HepG2 (cell line): ENCODE measurements around the gene MFRP. TPM values are rescaled to one million over a fixed set of nuclear protein-coding genes. Genes with fewer than 3 reads are reported as not detected.
A peak's percentile ranks its signal among the peaks of the same experiment; 100 is the strongest.

Source experiments
- ATAC-seq: fragments of 200-7000 bp; cut with Tn5 transposase; 3 replicates; pipeline ENCODE4 v1.9.1; 2020; ENCODE audit warnings: mild to moderate bottlenecking, moderate library complexity
- BruUV-seq: library from RNA; stranded (reverse); fragments of 400-500 nt; replicated peaks from 2 replicates; lab custom pipeline; 2021; lab: Mats Ljungman, UMichigan
- CTCF ChIA-PET: fragments of 300-600 bp; formaldehyde crosslinking; extraction: SDS; loops from one replicate; lab custom pipeline; 2021; ENCODE audit warnings: low total read pairs, inconsistent platforms, low intra/inter-chr PET ratio; lab: Yijun Ruan, JAX
- POLR2A ChIA-PET: fragments of 350-600 bp; sonication (Branson Sonifier 250); formaldehyde crosslinking; loops from one replicate; lab custom pipeline; 2020; ENCODE audit warnings: antibody characterized with exemption, inconsistent platforms; lab: Yijun Ruan, JAX
- DNase-seq: peaks from one replicate; pipeline ENCODE4 v3.0.0-alpha.2; 2015; ENCODE audit warnings: low spot score
- FAIRE-seq: peaks from 3 replicates; lab custom pipeline; 2011; peaks lifted over from hg19 to GRCh38; lab: Jason Lieb, UNC
- H2AFZ ChIP-seq: one replicate; pipeline ENCODE4 v1.6.1; 2011; ENCODE audit warnings: low read length, inconsistent platforms
- H3K27ac ChIP-seq: fragments of 300-600 bp; 3 replicates; pipeline ENCODE4 v1.8.0; 2011; ENCODE audit warnings: mixed run types, mild to moderate bottlenecking, mixed read lengths, low read length, inconsistent platforms; ENCODE audit not compliant: insufficient read depth; ENCODE audit errors: extremely low read length
- H3K27me3 ChIP-seq, 2 experiments: fragments of 200-600 bp in 1 of 2; 2 replicates in 1 of 2; 3 replicates in 1 of 2; pipeline versions ENCODE4 v1.6.0 to v1.8.0; 2011; ENCODE audit warnings: low read length in 2 of 2, mild to moderate bottlenecking in 2 of 2, moderate library complexity in 2 of 2, inconsistent platforms in 1 of 2; ENCODE audit not compliant: insufficient read depth in 2 of 2, control insufficient read depth in 1 of 2
- H3K36me3 ChIP-seq, 2 experiments: fragments of 200-600 bp in 1 of 2; replicated peaks in 1 of 2; 2 replicates in 1 of 2; 3 replicates in 1 of 2; pipeline versions ENCODE4 v1.5.1 to v1.8.0; 2011; ENCODE audit warnings: low read length in 2 of 2, inconsistent platforms in 1 of 2; ENCODE audit not compliant: insufficient read depth in 2 of 2, control insufficient read depth in 1 of 2
- H3K4me1 ChIP-seq: 2 replicates; pipeline ENCODE4 v1.5.1; 2012; ENCODE audit warnings: low read length, inconsistent platforms; ENCODE audit not compliant: insufficient read depth
- H3K4me2 ChIP-seq: 2 replicates; pipeline ENCODE4 v1.6.0; 2011; ENCODE audit warnings: low read depth, low read length, inconsistent platforms
- H3K4me3 ChIP-seq, 3 experiments: fragments of 200-600 bp in 1 of 3; sonication (generic), shearing (Covaris generic) in 1 of 3; replicated peaks in 1 of 3; 2 replicates each; pipeline ENCODE4 v1.5.1; 2011 to 2016; ENCODE audit warnings: low read length in 3 of 3, inconsistent platforms in 2 of 3, low read depth in 2 of 3, mild to moderate bottlenecking in 2 of 3, control low read depth in 1 of 3, mixed read lengths in 1 of 3; ENCODE audit not compliant: insufficient read depth in 1 of 3
- H3K79me2 ChIP-seq: one replicate; pipeline ENCODE4 v1.6.1; 2011; ENCODE audit warnings: low read length, inconsistent platforms; ENCODE audit not compliant: insufficient read depth
- H3K9ac ChIP-seq: 2 replicates; pipeline ENCODE4 v1.6.0; 2011; ENCODE audit warnings: mild to moderate bottlenecking, low read depth, low read length, inconsistent platforms; ENCODE audit not compliant: insufficient read depth
- H3K9me3 ChIP-seq: 2 replicates; pipeline ENCODE4 v1.5.1; 2012; ENCODE audit warnings: mild to moderate bottlenecking, low read length
- H4K20me1 ChIP-seq: 2 replicates; pipeline ENCODE4 v1.6.0; 2011; ENCODE audit warnings: inconsistent platforms, mild to moderate bottlenecking, low read length, moderate library complexity; ENCODE audit not compliant: insufficient read depth
- MED8 ChIP-seq: sonication (generic); formaldehyde crosslinking; IDR thresholded peaks from 2 replicates; pipeline ENCODE4 v1.8.1; 2023; ENCODE audit warnings: mild to moderate bottlenecking, missing genetic modification reagents; ENCODE audit not compliant: insufficient replicate concordance
- ZBTB46 ChIP-seq: sonication (generic); formaldehyde crosslinking; IDR thresholded peaks from 2 replicates; pipeline ENCODE4 v1.4.0; 2020; ENCODE audit warnings: mild to moderate bottlenecking, missing genetic modification reagents, borderline replicate concordance
- ZNF235 ChIP-seq: sonication (generic); formaldehyde crosslinking; IDR thresholded peaks from 2 replicates; pipeline ENCODE4 v1.8.1; 2023; ENCODE audit warnings: mild to moderate bottlenecking, missing genetic modification reagents, borderline replicate concordance
- ZNF326 ChIP-seq: sonication (generic); formaldehyde crosslinking; IDR thresholded peaks from 2 replicates; pipeline ENCODE4 v1.4.0; 2020; ENCODE audit warnings: missing genetic modification reagents, borderline replicate concordance
- ZNF367 ChIP-seq: sonication (generic); formaldehyde crosslinking; IDR thresholded peaks from 2 replicates; pipeline ENCODE4 v1.4.0; 2020; ENCODE audit warnings: missing genetic modification reagents, borderline replicate concordance
- ZNF577 ChIP-seq: sonication (generic); formaldehyde crosslinking; IDR thresholded peaks from 2 replicates; pipeline ENCODE4 v1.4.0; 2020; ENCODE audit warnings: mild to moderate bottlenecking, low read depth, missing genetic modification reagents, borderline replicate concordance
- WGBS: methylation state at CpG from one replicate; pipeline ENCODE4 v1.1.6; 2017; ENCODE audit warnings: low lambda C conversion rate; 5-methylcytosine and 5-hydroxymethylcytosine counted together
- in situ Hi-C: cut with HindIII; loops from 2 replicates; pipeline ENCODE4 v1.10.0; 2017; ENCODE audit warnings: low pct_unique_long_range_greater_than_20kb; ENCODE audit not compliant: extremely low pct_ligation_motif_present
- intact Hi-C: fragments of 100-400 bp; cut with micrococcal nuclease; formaldehyde crosslinking; loops from one replicate; pipeline ENCODE4 v1.10.0; 2022; ENCODE audit not compliant: unreplicated experiment
- polyA plus RNA-seq, 8 experiments: library from polyadenylated mRNA; depleted of rRNA in 3 of 8; stranded (reverse) in 7 of 8; unstranded in 1 of 8; fragments of >200 nt; fragmentation: Illumina TruSeq in 4 of 8; extraction: Trizol in 4 of 8; gene quantifications; 2 replicates each; pipeline versions ENCODE4 v1.2.1 to v1.2.3, GENCODE V29; 2011 to 2016; ENCODE audit warnings: low read depth in 4 of 8, missing spikeins in 1 of 8, mixed read lengths in 1 of 8; ENCODE audit not compliant: insufficient read depth in 1 of 8
- total RNA-seq, 5 experiments: library from RNA; depleted of rRNA; stranded (reverse); fragments of >200 nt; fragmentation: Illumina TruSeq; extraction: Trizol; gene quantifications; 2 replicates each; pipeline ENCODE4 v1.2.3, GENCODE V29; 2016; ENCODE audit warnings: low read depth in 1 of 5
- TF ChIP-seq, protein P1 (sequence below): IDR thresholded peaks from 2 replicates; pipeline ENCODE4 v1.6.1; 2016; ENCODE audit warnings: missing compliant biosample characterization, missing genetic modification reagents, borderline replicate concordance
- TF ChIP-seq, protein P2 (sequence below): sonication (generic); formaldehyde crosslinking; IDR thresholded peaks from 2 replicates; pipeline ENCODE4 v1.4.0; 2020; ENCODE audit warnings: missing genetic modification reagents, borderline replicate concordance
- TF ChIP-seq, protein P3 (sequence below): sonication (generic); formaldehyde crosslinking; IDR thresholded peaks from 2 replicates; pipeline ENCODE4 v1.5.1; 2020; ENCODE audit warnings: missing genetic modification reagents, mild to moderate bottlenecking, borderline replicate concordance

The MFRP gene
- total and polyA plus RNA-seq, 2 of the 13 experiments (the other 11 are each of a cell fraction or from before 2014, with no cell fraction given): not detected

GRCh38 chr11:119322921-119323531 is 23.5 kb downstream of the MFRP start (continued):
- TF ChIP-seq ZNF577 (CRISPR knock-in tag) (no peak), MED8 (no peak), ZNF367 (CRISPR knock-in tag) (no peak), ZNF326 (CRISPR knock-in tag) (no peak), ZNF235 (CRISPR knock-in tag) (no peak)
- TF ChIP-seq, protein P1, sequence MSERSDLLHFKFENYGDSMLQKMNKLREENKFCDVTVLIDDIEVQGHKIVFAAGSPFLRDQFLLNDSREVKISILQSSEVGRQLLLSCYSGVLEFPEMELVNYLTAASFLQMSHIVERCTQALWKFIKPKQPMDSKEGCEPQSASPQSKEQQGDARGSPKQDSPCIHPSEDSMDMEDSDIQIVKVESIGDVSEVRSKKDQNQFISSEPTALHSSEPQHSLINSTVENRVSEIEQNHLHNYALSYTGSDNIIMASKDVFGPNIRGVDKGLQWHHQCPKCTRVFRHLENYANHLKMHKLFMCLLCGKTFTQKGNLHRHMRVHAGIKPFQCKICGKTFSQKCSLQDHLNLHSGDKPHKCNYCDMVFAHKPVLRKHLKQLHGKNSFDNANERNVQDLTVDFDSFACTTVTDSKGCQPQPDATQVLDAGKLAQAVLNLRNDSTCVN (CRISPR knock-in tag): no peak
- TF ChIP-seq, all 625 proteins: peak for 5

- FAIRE-seq: no peak
- POLR2A ChIA-PET: interaction anchor here (1.3 to 1.9 kb wide), 4 partner anchors 16 to 59 kb away, joined by 3 to 6 read pairs (median 4); partner anchors contain the start of gene USP2
- peaks cover 70% of the 10 kb centered on the region for H3K4me1 ChIP-seq
- DNase-seq: no peak
- no peak for ATAC-seq
- peak overlapping the region; percentile 52 for H2AFZ ChIP-seq
- no peaks in the 10 kb centered on the region; a peak in 2 of 5 replicates for H3K27me3 ChIP-seq
- H3K9me3 ChIP-seq: no peaks in the 10 kb centered on the region
- in situ Hi-C loops: no loop called here
- no peaks in the 10 kb centered on the region for H3K79me2 ChIP-seq
- intact Hi-C loops: loop anchor here (10.0 kb wide), 1 partner anchor 118 kb away; the partner anchor contains the start of gene CBL
- H3K36me3 ChIP-seq: no peaks in the 10 kb centered on the region
- peak overlapping the region; percentile 83 for H3K4me2 ChIP-seq
- H4K20me1 ChIP-seq: no peaks in the 10 kb centered on the region
- H3K4me3 ChIP-seq: peak overlapping the region in 1 of 3 experiments; percentile 26; a peak in 2 of 6 replicates
- no TSS peak for BruUV-seq
- H3K27ac ChIP-seq: no peak overlapping the region
- WGBS: 19% methylated on average over 6 of the region's 6 CpGs
- CTCF ChIA-PET: interaction anchor here (0.9 kb wide), 1 partner anchor 52 kb away, joined by 5 read pairs; no protein-coding TSS in a partner anchor
- H3K9ac ChIP-seq: no peak overlapping the region
- TF ChIP-seq ZBTB46 (CRISPR knock-in tag): no peak
- TF ChIP-seq, protein P2, sequence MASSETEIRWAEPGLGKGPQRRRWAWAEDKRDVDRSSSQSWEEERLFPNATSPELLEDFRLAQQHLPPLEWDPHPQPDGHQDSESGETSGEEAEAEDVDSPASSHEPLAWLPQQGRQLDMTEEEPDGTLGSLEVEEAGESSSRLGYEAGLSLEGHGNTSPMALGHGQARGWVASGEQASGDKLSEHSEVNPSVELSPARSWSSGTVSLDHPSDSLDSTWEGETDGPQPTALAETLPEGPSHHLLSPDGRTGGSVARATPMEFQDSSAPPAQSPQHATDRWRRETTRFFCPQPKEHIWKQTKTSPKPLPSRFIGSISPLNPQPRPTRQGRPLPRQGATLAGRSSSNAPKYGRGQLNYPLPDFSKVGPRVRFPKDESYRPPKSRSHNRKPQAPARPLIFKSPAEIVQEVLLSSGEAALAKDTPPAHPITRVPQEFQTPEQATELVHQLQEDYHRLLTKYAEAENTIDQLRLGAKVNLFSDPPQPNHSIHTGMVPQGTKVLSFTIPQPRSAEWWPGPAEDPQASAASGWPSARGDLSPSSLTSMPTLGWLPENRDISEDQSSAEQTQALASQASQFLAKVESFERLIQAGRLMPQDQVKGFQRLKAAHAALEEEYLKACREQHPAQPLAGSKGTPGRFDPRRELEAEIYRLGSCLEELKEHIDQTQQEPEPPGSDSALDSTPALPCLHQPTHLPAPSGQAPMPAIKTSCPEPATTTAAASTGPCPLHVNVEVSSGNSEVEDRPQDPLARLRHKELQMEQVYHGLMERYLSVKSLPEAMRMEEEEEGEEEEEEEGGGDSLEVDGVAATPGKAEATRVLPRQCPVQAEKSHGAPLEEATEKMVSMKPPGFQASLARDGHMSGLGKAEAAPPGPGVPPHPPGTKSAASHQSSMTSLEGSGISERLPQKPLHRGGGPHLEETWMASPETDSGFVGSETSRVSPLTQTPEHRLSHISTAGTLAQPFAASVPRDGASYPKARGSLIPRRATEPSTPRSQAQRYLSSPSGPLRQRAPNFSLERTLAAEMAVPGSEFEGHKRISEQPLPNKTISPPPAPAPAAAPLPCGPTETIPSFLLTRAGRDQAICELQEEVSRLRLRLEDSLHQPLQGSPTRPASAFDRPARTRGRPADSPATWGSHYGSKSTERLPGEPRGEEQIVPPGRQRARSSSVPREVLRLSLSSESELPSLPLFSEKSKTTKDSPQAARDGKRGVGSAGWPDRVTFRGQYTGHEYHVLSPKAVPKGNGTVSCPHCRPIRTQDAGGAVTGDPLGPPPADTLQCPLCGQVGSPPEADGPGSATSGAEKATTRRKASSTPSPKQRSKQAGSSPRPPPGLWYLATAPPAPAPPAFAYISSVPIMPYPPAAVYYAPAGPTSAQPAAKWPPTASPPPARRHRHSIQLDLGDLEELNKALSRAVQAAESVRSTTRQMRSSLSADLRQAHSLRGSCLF (CRISPR knock-in tag): no peak
- TF ChIP-seq, protein P3, sequence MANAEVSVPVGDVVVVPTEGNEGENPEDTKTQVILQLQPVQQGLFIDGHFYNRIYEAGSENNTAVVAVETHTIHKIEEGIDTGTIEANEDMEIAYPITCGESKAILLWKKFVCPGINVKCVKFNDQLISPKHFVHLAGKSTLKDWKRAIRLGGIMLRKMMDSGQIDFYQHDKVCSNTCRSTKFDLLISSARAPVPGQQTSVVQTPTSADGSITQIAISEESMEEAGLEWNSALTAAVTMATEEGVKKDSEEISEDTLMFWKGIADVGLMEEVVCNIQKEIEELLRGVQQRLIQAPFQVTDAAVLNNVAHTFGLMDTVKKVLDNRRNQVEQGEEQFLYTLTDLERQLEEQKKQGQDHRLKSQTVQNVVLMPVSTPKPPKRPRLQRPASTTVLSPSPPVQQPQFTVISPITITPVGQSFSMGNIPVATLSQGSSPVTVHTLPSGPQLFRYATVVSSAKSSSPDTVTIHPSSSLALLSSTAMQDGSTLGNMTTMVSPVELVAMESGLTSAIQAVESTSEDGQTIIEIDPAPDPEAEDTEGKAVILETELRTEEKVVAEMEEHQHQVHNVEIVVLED (CRISPR knock-in tag): no peak
Observed at GRCh38 chr11:119322360-119322739, 24.2 kb downstream of the MFRP start.
